AG10803 (cell line): ENCODE measurements around the gene MGST3.
A peak's percentile ranks its signal among the peaks of the same experiment; 100 is the strongest.
"Not testable (repeated sequence)": the region's sequence is repeated elsewhere in the genome, so short reads cannot be mapped to it uniquely, and the experiment has no call there.

ENCODE experiments used
- DNase-seq: peaks from one replicate; pipeline ENCODE4 v3.0.0; 2010; ENCODE audit warnings: low read depth
- H3K4me3 ChIP-seq: 2 replicates; pipeline ENCODE4 v1.5.1; 2011; ENCODE audit warnings: mild to moderate bottlenecking, low read length, control low read depth
- CTCF ChIP-seq: conservative IDR thresholded peaks from 2 replicates; pipeline ENCODE4 v1.5.1; 2011; ENCODE audit warnings: mild to moderate bottlenecking, low read length, control low read depth, inconsistent platforms

Gene MGST3

GRCh38 chr1:165598676-165599059, 32.4 kb upstream of the MGST3 start:
- no peak for TF ChIP-seq CTCF
- DNase-seq, result no peak
- H3K4me3 ChIP-seq, result peak overlapping the region; percentile 75

GRCh38 chr1:165600793-165601192, 30.2 kb upstream of the MGST3 start:
- H3K4me3 ChIP-seq, result no peak overlapping the region
- no peak for TF ChIP-seq CTCF
- no peak for DNase-seq

GRCh38 chr1:165603810-165604209, 27.2 kb upstream of the MGST3 start:
- DNase-seq, result no peak
- no peak overlapping the region for H3K4me3 ChIP-seq
- no peak for TF ChIP-seq CTCF

- no peak for DNase-seq
- TF ChIP-seq CTCF, result no peak
- no peak overlapping the region for H3K4me3 ChIP-seq
These were observed 25.8 kb upstream of the MGST3 start for GRCh38 chr1:165605246-165605645.

- DNase-seq, H3K4me3 ChIP-seq: not testable (repeated sequence)
These were observed 24.4 kb upstream of the MGST3 start for GRCh38 chr1:165606676-165607075.

GRCh38 chr1:165610866-165611265, 20.2 kb upstream of the MGST3 start:
- H3K4me3 ChIP-seq, result no peak overlapping the region
- no peak for TF ChIP-seq CTCF
- DNase-seq, result no peak

- DNase-seq, result no peak
- H3K4me3 ChIP-seq, result no peak overlapping the region
- no peak for TF ChIP-seq CTCF
These were observed 19.0 kb upstream of the MGST3 start for GRCh38 chr1:165612062-165612461.

GRCh38 chr1:165616054-165616612, 14.9 kb upstream of the MGST3 start:
- no peak overlapping the region for H3K4me3 ChIP-seq
- no peak for TF ChIP-seq CTCF
- no peak for DNase-seq
